Thyroid gland (tissue), 4 donors: ENCODE data around the gene MT3. TPM values are rescaled to one million over a fixed set of nuclear protein-coding genes. Genes with fewer than 3 reads are reported as not detected.

Experiments used
- DNase-seq, 2 donors: peaks; one replicate each; pipeline ENCODE4 v3.0.0-alpha.2; 2019
- H3K27ac ChIP-seq, 3 donors: fragments of 200-600 bp; sonication (generic); 1 replicate in 2 of 3; 2 replicates in 1 of 3; pipeline ENCODE4 v1.5.1; 2016 to 2019; ENCODE audit warnings: mild to moderate bottlenecking in 1 of 3, moderate library complexity in 1 of 3
- H3K27me3 ChIP-seq: fragments of 200-600 bp; sonication (generic); one replicate; pipeline ENCODE4 v1.5.1; 2019
- H3K36me3 ChIP-seq, 2 donors: fragments of 200-600 bp; sonication (generic); one replicate each; pipeline ENCODE4 v1.5.1; 2016 to 2019
- H3K4me1 ChIP-seq, 2 donors: fragments of 200-600 bp; sonication (generic); one replicate each; pipeline ENCODE4 v1.5.1; 2017 to 2019
- H3K4me3 ChIP-seq, 3 donors: fragments of 200-600 bp; sonication (generic); replicated peaks in 1 of 3; 1 replicate in 2 of 3; 2 replicates in 1 of 3; pipeline ENCODE4 v1.5.1; 2016; ENCODE audit warnings: mild to moderate bottlenecking in 1 of 3
- H3K9me3 ChIP-seq: fragments of 200-600 bp; sonication (generic); one replicate; pipeline ENCODE4 v1.5.1; 2017
- POLR2A ChIP-seq, 2 donors: fragments of 450-650 bp; IDR thresholded peaks; one replicate each; pipeline ENCODE4 v1.6.1; 2017; ENCODE audit warnings: antibody characterized with exemption in 2 of 2, mild to moderate bottlenecking in 2 of 2, moderate library complexity in 1 of 2
- WGBS, 2 donors: methylation state at CpG; one replicate each; pipeline ENCODE4 v1.1.5; 2017; 5-methylcytosine and 5-hydroxymethylcytosine counted together
- intact Hi-C: fragments of 100-400 bp; cut with DNase I; formaldehyde crosslinking; loops from one replicate; pipeline ENCODE4 v1.15.1; 2023
- total RNA-seq, 4 donors: library from RNA; depleted of rRNA; stranded (reverse); fragments of >200 nt; gene quantifications; one replicate each; pipeline ENCODE4 v1.2.3, GENCODE V29; 2016
- TF ChIP-seq, protein P1 (sequence below), 6 experiments: fragments of 200-600 bp in 3 of 6; fragments of 450-650 bp in 3 of 6; sonication (generic) in 3 of 6; IDR thresholded peaks; one replicate each; pipeline ENCODE4 v1.5.1; 2016 to 2019; ENCODE audit warnings: antibody characterized with exemption in 6 of 6, mild to moderate bottlenecking in 2 of 6, inconsistent platforms in 1 of 6, moderate library complexity in 1 of 6

MT3 gene
- total RNA-seq, 4 donors from 2014 or later: not detected

DNA sequence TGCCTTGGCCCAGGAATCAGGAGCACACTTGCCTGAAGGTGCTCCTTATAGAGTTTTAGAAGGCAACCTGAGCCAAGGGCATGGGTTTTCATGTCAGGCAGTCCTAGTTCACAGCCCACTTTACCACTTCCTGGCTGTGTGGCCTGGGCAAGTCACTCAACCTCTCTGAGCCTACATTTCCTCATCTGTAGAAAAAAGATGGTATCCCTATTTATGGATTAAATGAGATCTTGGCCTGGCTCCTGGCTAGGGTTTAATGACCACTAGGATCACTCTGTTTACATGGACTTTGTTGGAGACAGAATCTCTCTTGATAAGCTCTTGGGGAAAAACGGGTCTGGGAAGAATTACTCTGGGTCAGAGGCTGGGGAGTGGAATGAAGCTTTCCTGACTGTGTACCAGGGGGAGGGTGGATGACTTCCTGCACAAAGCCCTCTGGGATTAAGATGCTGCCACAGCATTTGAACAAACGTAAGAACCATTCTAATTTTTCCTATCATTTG, 21.3 kb downstream of the MT3 start:
- peak overlapping the region in 1 of 3 donors; percentile 64 for H3K4me3 ChIP-seq
- intact Hi-C loops: no loop called here
- no peaks in the 10 kb centered on the region for H3K9me3 ChIP-seq
- H3K4me1 ChIP-seq: peaks cover 46 to 47% of the 10 kb centered on the region in 2 donors
- TF ChIP-seq, protein P1, sequence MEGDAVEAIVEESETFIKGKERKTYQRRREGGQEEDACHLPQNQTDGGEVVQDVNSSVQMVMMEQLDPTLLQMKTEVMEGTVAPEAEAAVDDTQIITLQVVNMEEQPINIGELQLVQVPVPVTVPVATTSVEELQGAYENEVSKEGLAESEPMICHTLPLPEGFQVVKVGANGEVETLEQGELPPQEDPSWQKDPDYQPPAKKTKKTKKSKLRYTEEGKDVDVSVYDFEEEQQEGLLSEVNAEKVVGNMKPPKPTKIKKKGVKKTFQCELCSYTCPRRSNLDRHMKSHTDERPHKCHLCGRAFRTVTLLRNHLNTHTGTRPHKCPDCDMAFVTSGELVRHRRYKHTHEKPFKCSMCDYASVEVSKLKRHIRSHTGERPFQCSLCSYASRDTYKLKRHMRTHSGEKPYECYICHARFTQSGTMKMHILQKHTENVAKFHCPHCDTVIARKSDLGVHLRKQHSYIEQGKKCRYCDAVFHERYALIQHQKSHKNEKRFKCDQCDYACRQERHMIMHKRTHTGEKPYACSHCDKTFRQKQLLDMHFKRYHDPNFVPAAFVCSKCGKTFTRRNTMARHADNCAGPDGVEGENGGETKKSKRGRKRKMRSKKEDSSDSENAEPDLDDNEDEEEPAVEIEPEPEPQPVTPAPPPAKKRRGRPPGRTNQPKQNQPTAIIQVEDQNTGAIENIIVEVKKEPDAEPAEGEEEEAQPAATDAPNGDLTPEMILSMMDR (IDR thresholded peaks at IDR 0.05): no peak
- TF ChIP-seq POLR2A (IDR thresholded peaks at IDR 0.05): no peak
- peak overlapping the region; percentile 89 to 98 (median 97) for H3K27ac ChIP-seq
- WGBS, 2 donors: 65 to 71% methylated on average over 2 of the region's 2 CpGs
- H3K36me3 ChIP-seq: no peaks in the 10 kb centered on the region
- DNase-seq: no peak
- no peaks in the 10 kb centered on the region for H3K27me3 ChIP-seq

DNA sequence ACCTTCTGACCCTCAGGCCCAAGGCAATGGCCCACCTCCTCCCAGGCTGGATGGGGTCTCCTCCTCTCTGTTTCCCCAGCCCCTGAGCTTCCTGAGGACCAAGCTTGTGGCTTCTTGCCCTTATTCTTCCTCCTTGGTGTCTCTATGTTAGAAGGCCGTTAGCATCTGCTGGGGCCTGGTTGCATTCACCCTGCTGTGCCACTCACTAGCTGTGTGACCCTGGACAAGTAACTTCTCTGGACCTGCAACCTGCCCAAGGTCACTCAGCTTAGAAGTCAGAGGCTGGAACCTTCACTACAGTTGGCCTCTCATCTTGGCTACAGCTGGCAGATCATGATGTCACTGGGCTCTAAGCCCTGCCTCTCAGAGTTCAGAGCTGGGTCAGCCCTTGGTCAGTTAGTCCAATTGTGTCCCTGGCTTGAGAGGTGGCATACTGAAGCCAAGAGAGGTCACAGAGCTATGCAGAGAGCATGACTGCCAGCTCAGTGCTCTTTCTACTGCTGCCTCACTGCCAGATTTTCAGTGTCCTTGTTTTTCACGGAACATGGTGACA, 22.0 kb downstream of the MT3 start:
- no peaks in the 10 kb centered on the region for H3K27me3 ChIP-seq
- WGBS, 2 donors: 36 to 54% methylated on average over 2 of the region's 2 CpGs
- DNase-seq: peak; percentile 60 to 69
- intact Hi-C loops: no loop called here
- H3K4me3 ChIP-seq: no peak overlapping the region
- H3K9me3 ChIP-seq: no peaks in the 10 kb centered on the region
- H3K4me1 ChIP-seq: peaks cover 39 to 40% of the 10 kb centered on the region in 2 donors
- H3K27ac ChIP-seq: peak overlapping the region; percentile 61 to 97 (median 89)
- no peaks in the 10 kb centered on the region for H3K36me3 ChIP-seq
- TF ChIP-seq POLR2A (IDR thresholded peaks at IDR 0.05): no peak

DNA sequence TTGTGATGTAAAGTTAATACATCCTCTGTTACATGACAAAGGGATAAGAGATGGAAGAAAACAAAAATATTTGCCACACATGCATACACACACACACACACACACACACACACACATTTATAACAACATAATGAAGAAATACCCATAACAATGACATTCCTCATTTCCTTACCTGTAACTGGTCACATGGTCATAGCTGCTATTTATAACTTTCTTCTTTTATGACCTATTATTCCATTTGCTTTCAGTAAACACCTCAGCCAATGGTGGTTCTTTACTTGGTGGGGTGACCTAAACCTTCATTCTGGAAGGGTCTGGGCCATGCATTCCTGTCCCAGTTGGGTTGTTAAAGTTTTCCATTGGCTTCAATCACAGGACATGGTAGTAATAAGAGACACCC, 24.4 kb downstream of the MT3 start:
- Histone ChIP-seq H3K9me3 (no peaks in the 10 kb centered on the region), H3K36me3 (no peaks in the 10 kb centered on the region), H3K27ac (no peak overlapping the region), H3K4me3 (no peak overlapping the region), H3K4me1 (peaks cover 31 to 42% of the 10 kb centered on the region in 2 donors), H3K27me3 (no peaks in the 10 kb centered on the region)
- intact Hi-C loops: no loop called here
- no peak for TF ChIP-seq POLR2A (IDR thresholded peaks at IDR 0.05)
- TF ChIP-seq, protein P1 (IDR thresholded peaks at IDR 0.05): no peak
- no peak for DNase-seq

DNA sequence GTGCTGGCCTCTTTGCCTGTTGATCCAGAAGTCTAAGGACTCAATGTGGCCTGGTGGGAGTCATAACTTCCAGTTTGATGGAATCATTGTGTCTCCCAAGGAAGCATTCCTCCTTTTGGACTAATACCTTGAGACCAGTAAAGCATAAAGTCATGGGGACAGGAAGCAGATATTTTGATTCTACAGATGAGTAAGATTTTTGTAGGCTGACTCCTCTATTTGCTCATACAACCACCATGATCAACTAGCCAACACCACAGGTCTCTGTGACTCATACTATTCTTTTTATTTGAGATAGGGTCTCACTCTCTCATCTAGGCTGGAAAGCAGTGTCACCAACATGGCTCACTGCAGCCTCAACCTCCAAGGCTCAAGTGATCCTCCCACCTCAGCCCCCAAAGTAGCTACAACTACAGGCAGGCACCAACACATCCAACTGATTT, 25.2 kb downstream of the MT3 start:
- no peak for DNase-seq
- no peak overlapping the region for H3K27ac ChIP-seq
- no peak for TF ChIP-seq POLR2A (IDR thresholded peaks at IDR 0.05)
- TF ChIP-seq, protein P1 (IDR thresholded peaks at IDR 0.05): no peak

DNA sequence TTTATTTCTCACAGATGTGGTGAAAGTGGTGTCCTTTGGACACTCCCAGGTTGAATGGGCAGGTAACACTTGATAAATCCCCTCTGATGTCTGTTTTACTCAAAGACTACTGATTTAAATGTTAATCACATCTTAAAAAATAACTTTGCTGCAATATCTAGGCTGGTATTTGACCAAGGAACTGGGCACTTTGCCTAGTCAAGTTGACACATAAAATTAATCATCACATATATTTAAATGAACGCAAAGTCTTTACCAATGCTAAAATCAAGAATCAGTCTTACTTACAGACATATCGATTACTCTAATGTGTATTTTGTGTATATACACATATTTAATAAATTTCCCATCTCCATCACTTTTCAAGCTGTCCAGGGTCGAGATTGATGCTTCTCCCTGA, 26.0 kb downstream of the MT3 start:
- WGBS, 2 donors: 92 to 96% methylated on average over 3 of the region's 3 CpGs
- peaks cover 21 to 37% of the 10 kb centered on the region in 2 donors for H3K4me1 ChIP-seq
- H3K27ac ChIP-seq: no peak overlapping the region
- no peaks in the 10 kb centered on the region for H3K36me3 ChIP-seq
- no peaks in the 10 kb centered on the region for H3K9me3 ChIP-seq
- H3K27me3 ChIP-seq: no peaks in the 10 kb centered on the region
- no peak overlapping the region for H3K4me3 ChIP-seq
- intact Hi-C loops: no loop called here
- TF ChIP-seq, protein P1 (IDR thresholded peaks at IDR 0.05): no peak
- no peak for TF ChIP-seq POLR2A (IDR thresholded peaks at IDR 0.05)
- no peak for DNase-seq

More for the DNA sequence above, 25.2 kb downstream of the MT3 start:
- Histone ChIP-seq H3K36me3 (no peaks in the 10 kb centered on the region), H3K4me3 (no peak overlapping the region), H3K27me3 (no peaks in the 10 kb centered on the region), H3K4me1 (peaks cover 29 to 42% of the 10 kb centered on the region in 2 donors), H3K9me3 (no peaks in the 10 kb centered on the region)
- intact Hi-C loops: no loop called here
